Epithelial cell of proximal tubule (primary cell): ENCODE results near the gene ARID3C. TPM values are rescaled to one million over a fixed set of nuclear protein-coding genes. Genes with fewer than 3 reads are reported as not detected.
A peak's percentile ranks its signal among the peaks of the same experiment; 100 is the strongest.

Experiments
- DNase-seq: peaks from one replicate; pipeline ENCODE4 v3.0.0-alpha.2; 2011; ENCODE audit warnings: low read depth
- H3K4me3 ChIP-seq: 2 replicates; pipeline ENCODE4 v1.5.1; 2011; ENCODE audit warnings: low read depth, mild to moderate bottlenecking, low read length
- CTCF ChIP-seq: conservative IDR thresholded peaks from 2 replicates; pipeline ENCODE4 v1.5.1; 2012; ENCODE audit warnings: low read depth, mild to moderate bottlenecking, low read length
- total RNA-seq: library from RNA; depleted of rRNA; stranded (reverse); fragments of >200 nt; gene quantifications from 2 replicates; pipeline ENCODE4 v1.2.3, GENCODE V29; 2015

Gene ARID3C
- total RNA-seq, 1 donor from 2014 or later, result not detected

- no peak for DNase-seq
- no peak for TF ChIP-seq CTCF
- no peak overlapping the region for H3K4me3 ChIP-seq
Measured at GRCh38 chr9:34635556-34635955, 6.7 kb upstream of the ARID3C start.

- H3K4me3 ChIP-seq, result no peak overlapping the region
- no peak for TF ChIP-seq CTCF
- no peak for DNase-seq
Measured at GRCh38 chr9:34634551-34635248, 5.8 kb upstream of the ARID3C start.

GRCh38 chr9:34633851-34634550 lies 5.1 kb upstream of the ARID3C start:
- H3K4me3 ChIP-seq, result no peak overlapping the region
- DNase-seq, result no peak
- TF ChIP-seq CTCF, result peak; percentile 87

GRCh38 chr9:34633166-34633565 lies 4.3 kb upstream of the ARID3C start:
- no peak overlapping the region for H3K4me3 ChIP-seq
- DNase-seq, result no peak
- TF ChIP-seq CTCF, result no peak

- no peak for DNase-seq
- no peak overlapping the region for H3K4me3 ChIP-seq
- TF ChIP-seq CTCF, result no peak
Measured at GRCh38 chr9:34630402-34631154, 1.7 kb upstream of the ARID3C start.

GRCh38 chr9:34629491-34629808 lies 584 bp upstream of the ARID3C start:
- TF ChIP-seq CTCF, result no peak
- no peak overlapping the region for H3K4me3 ChIP-seq
- DNase-seq, result no peak
